ENCODE measurements around the gene VAT1L. TPM values are rescaled to one million over a fixed set of nuclear protein-coding genes. Genes with fewer than 3 reads are reported as not detected.

VAT1L gene
- total RNA-seq, 1 donor from 2014 or later, result not detected

GRCh38 chr16:78002915-78003538 lies 214.7 kb downstream of the VAT1L start:
- Mint-ChIP-seq H3K36me3 (ENCODE audit: low read depth) (no peaks in the 10 kb centered on the region), H3K4me1 (ENCODE audit: low read depth) (no peaks in the 10 kb centered on the region), H3K9me3 (ENCODE audit: low read depth) (no peaks in the 10 kb centered on the region), H3K27me3 (ENCODE audit: low read depth) (no peaks in the 10 kb centered on the region), H3K27ac (ENCODE audit: unreplicated experiment) (no peak overlapping the region), H3K4me3 (ENCODE audit: unreplicated experiment) (no peak overlapping the region)
- TF ChIP-seq CTCF (IDR thresholded peaks at IDR 0.05), result peak; percentile 83
- DNase-seq (ENCODE audit: low spot score), result no peak

GRCh38 chr16:78004517-78004916 lies 216.2 kb downstream of the VAT1L start:
- Mint-ChIP-seq H3K27ac (ENCODE audit: unreplicated experiment) (no peak overlapping the region), H3K4me1 (ENCODE audit: low read depth) (no peaks in the 10 kb centered on the region), H3K4me3 (ENCODE audit: unreplicated experiment) (no peak overlapping the region), H3K36me3 (ENCODE audit: low read depth) (no peaks in the 10 kb centered on the region), H3K27me3 (ENCODE audit: low read depth) (no peaks in the 10 kb centered on the region), H3K9me3 (ENCODE audit: low read depth) (no peaks in the 10 kb centered on the region)
- TF ChIP-seq CTCF (IDR thresholded peaks at IDR 0.05), result no peak
- DNase-seq (ENCODE audit: low spot score), result no peak

- no peak for DNase-seq (ENCODE audit: low spot score)
- no peak for TF ChIP-seq CTCF (IDR thresholded peaks at IDR 0.05)
- Mint-ChIP-seq H3K27ac (ENCODE audit: unreplicated experiment) (no peak overlapping the region), H3K9me3 (ENCODE audit: low read depth) (no peaks in the 10 kb centered on the region), H3K4me3 (ENCODE audit: unreplicated experiment) (no peak overlapping the region), H3K36me3 (ENCODE audit: low read depth) (no peaks in the 10 kb centered on the region), H3K4me1 (ENCODE audit: low read depth) (no peaks in the 10 kb centered on the region), H3K27me3 (ENCODE audit: low read depth) (no peaks in the 10 kb centered on the region)
These were observed 217.5 kb downstream of the VAT1L start for GRCh38 chr16:78005881-78006280.

GRCh38 chr16:78007121-78007520 lies 218.8 kb downstream of the VAT1L start:
- no peak overlapping the region for H3K4me3 Mint-ChIP-seq (ENCODE audit: unreplicated experiment)
- TF ChIP-seq CTCF (IDR thresholded peaks at IDR 0.05), result no peak
- H3K27ac Mint-ChIP-seq (ENCODE audit: unreplicated experiment), result no peak overlapping the region
- H3K36me3 Mint-ChIP-seq (ENCODE audit: low read depth), result no peaks in the 10 kb centered on the region
- DNase-seq (ENCODE audit: low spot score), result no peak
- no peaks in the 10 kb centered on the region for H3K27me3 Mint-ChIP-seq (ENCODE audit: low read depth)
- H3K9me3 Mint-ChIP-seq (ENCODE audit: low read depth), result no peaks in the 10 kb centered on the region
- no peaks in the 10 kb centered on the region for H3K4me1 Mint-ChIP-seq (ENCODE audit: low read depth)

- DNase-seq (ENCODE audit: low spot score), result no peak
- peaks cover 5% of the 10 kb centered on the region for H3K9me3 Mint-ChIP-seq (ENCODE audit: low read depth)
- H3K4me1 Mint-ChIP-seq (ENCODE audit: low read depth), result no peaks in the 10 kb centered on the region
- no peak within 1 kb of the TSS for H3K27ac Mint-ChIP-seq (ENCODE audit: unreplicated experiment)
- H3K27me3 Mint-ChIP-seq (ENCODE audit: low read depth), result no peaks in the 10 kb centered on the region
- TF ChIP-seq CTCF (IDR thresholded peaks at IDR 0.05), result no peak
- H3K4me3 Mint-ChIP-seq (ENCODE audit: unreplicated experiment), result no peak within 1 kb of the TSS
- no peaks in the 10 kb centered on the region for H3K36me3 Mint-ChIP-seq (ENCODE audit: low read depth)
These were observed 234.1 kb downstream of the VAT1L start, which contains the start of gene CLEC3A for GRCh38 chr16:78022347-78023060. Gene CLEC3A (plus strand): TSS chr16:78022548. CDS start chr16:78022627, 79 bp downstream.

All from chondrocyte (in vitro differentiated cells).